ENCODE measurements around the gene NMNAT3. TPM values are rescaled to one million over a fixed set of nuclear protein-coding genes. Genes with fewer than 3 reads are reported as not detected.

Gene NMNAT3
- total and polyA plus RNA-seq, 4 donors, result 1.9 to 19.7 (median 2.9) TPM

- TF ChIP-seq JUND (IDR thresholded peaks at IDR 0.05), result no peak
- no peak for TF ChIP-seq YY1 (IDR thresholded peaks at IDR 0.05)
Measured at GRCh38 chr3:139652561-139652960, 25.2 kb downstream of the NMNAT3 start (continued).

GRCh38 chr3:139647866-139648435 lies 29.8 kb downstream of the NMNAT3 start:
- Histone ChIP-seq H3K9ac (ENCODE audit: low read depth in 1 of 2, low read length in 2 of 2) (no peak overlapping the region), H3K36me3 (ENCODE audit: control insufficient read depth in 4 of 4, insufficient read depth in 3 of 4, low read depth in 1 of 4, low read length in 3 of 4) (peaks cover 0 to 1% (median 0%) of the 10 kb centered on the region in 4 donors), H3K4me3 (ENCODE audit: low read depth in 1 of 3, low read length in 3 of 3) (no peak overlapping the region), H3K4me1 (ENCODE audit: control insufficient read depth in 4 of 4, insufficient read depth in 4 of 4, low read length in 3 of 4) (no peaks in the 10 kb centered on the region), H3K27ac (ENCODE audit: low read depth in 1 of 2, low read length in 2 of 2) (no peak overlapping the region), H3K9me3 (ENCODE audit: control insufficient read depth in 4 of 4, low read length in 3 of 4) (no peaks in the 10 kb centered on the region), H3K27me3 (ENCODE audit: control insufficient read depth in 4 of 4, insufficient read depth in 4 of 4, low read length in 3 of 4) (no peaks in the 10 kb centered on the region)
- no peak for DNase-seq (ENCODE audit: low spot score)
- no peak for TF ChIP-seq HNF4A (conservative IDR thresholded peaks at IDR 0.05)
- TF ChIP-seq RAD21 (IDR thresholded peaks at IDR 0.05), result no peak
- TF ChIP-seq CTCF (IDR thresholded peaks at IDR 0.05; ENCODE audit: low read depth, low read length, missing input control), result no peak
- no peak for TF ChIP-seq YY1 (IDR thresholded peaks at IDR 0.05)
- no peak for TF ChIP-seq ATF3 (IDR thresholded peaks at IDR 0.05)
- TF ChIP-seq FOXA2 (IDR thresholded peaks at IDR 0.05), result no peak
- TF ChIP-seq SP1 (IDR thresholded peaks at IDR 0.05), result no peak
- TF ChIP-seq GABPA (IDR thresholded peaks at IDR 0.05 in 1 of 2, conservative IDR thresholded peaks at IDR 0.05 in 1 of 2), result no peak
- TF ChIP-seq, protein P1, sequence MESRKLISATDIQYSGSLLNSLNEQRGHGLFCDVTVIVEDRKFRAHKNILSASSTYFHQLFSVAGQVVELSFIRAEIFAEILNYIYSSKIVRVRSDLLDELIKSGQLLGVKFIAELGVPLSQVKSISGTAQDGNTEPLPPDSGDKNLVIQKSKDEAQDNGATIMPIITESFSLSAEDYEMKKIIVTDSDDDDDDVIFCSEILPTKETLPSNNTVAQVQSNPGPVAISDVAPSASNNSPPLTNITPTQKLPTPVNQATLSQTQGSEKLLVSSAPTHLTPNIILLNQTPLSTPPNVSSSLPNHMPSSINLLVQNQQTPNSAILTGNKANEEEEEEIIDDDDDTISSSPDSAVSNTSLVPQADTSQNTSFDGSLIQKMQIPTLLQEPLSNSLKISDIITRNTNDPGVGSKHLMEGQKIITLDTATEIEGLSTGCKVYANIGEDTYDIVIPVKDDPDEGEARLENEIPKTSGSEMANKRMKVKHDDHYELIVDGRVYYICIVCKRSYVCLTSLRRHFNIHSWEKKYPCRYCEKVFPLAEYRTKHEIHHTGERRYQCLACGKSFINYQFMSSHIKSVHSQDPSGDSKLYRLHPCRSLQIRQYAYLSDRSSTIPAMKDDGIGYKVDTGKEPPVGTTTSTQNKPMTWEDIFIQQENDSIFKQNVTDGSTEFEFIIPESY (IDR thresholded peaks at IDR 0.05), result no peak
- TF ChIP-seq, protein P2, sequence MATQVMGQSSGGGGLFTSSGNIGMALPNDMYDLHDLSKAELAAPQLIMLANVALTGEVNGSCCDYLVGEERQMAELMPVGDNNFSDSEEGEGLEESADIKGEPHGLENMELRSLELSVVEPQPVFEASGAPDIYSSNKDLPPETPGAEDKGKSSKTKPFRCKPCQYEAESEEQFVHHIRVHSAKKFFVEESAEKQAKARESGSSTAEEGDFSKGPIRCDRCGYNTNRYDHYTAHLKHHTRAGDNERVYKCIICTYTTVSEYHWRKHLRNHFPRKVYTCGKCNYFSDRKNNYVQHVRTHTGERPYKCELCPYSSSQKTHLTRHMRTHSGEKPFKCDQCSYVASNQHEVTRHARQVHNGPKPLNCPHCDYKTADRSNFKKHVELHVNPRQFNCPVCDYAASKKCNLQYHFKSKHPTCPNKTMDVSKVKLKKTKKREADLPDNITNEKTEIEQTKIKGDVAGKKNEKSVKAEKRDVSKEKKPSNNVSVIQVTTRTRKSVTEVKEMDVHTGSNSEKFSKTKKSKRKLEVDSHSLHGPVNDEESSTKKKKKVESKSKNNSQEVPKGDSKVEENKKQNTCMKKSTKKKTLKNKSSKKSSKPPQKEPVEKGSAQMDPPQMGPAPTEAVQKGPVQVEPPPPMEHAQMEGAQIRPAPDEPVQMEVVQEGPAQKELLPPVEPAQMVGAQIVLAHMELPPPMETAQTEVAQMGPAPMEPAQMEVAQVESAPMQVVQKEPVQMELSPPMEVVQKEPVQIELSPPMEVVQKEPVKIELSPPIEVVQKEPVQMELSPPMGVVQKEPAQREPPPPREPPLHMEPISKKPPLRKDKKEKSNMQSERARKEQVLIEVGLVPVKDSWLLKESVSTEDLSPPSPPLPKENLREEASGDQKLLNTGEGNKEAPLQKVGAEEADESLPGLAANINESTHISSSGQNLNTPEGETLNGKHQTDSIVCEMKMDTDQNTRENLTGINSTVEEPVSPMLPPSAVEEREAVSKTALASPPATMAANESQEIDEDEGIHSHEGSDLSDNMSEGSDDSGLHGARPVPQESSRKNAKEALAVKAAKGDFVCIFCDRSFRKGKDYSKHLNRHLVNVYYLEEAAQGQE (IDR thresholded peaks at IDR 0.05), result no peak
- TF ChIP-seq JUND (IDR thresholded peaks at IDR 0.05), result no peak
- TF ChIP-seq EGR1 (IDR thresholded peaks at IDR 0.05; ENCODE audit: low read depth in 2 of 2), result no peak
- TF ChIP-seq, protein P3, sequence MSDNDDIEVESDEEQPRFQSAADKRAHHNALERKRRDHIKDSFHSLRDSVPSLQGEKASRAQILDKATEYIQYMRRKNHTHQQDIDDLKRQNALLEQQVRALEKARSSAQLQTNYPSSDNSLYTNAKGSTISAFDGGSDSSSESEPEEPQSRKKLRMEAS (IDR thresholded peaks at IDR 0.05), result no peak
- no peak for TF ChIP-seq HNF4G (IDR thresholded peaks at IDR 0.05)
- no peak for TF ChIP-seq FOXA1 (IDR thresholded peaks at IDR 0.05)
- no peak for TF ChIP-seq TAF1 (conservative IDR thresholded peaks at IDR 0.05)
- TF ChIP-seq RXRA (IDR thresholded peaks at IDR 0.05), result no peak
- TF ChIP-seq NR2F2 (IDR thresholded peaks at IDR 0.05), result no peak
- 78% methylated on average over 3 of the region's 3 CpGs for WGBS
